B cell (primary cell): ENCODE measurements around the gene RANBP3L. TPM values are rescaled to one million over a fixed set of nuclear protein-coding genes. Genes with fewer than 3 reads are reported as not detected.

ENCODE experiments used
- ATAC-seq: fragments of 200-7000 bp; cut with Tn5 transposase; one replicate; pipeline ENCODE4 v1.10.0; 2021; ENCODE audit warnings: low read depth, mild to moderate bottlenecking, moderate number of reproducible peaks, moderate library complexity
- CTCF ChIA-PET: fragments of 350-600 bp; sonication (Branson Sonifier 250); formaldehyde crosslinking; loops from one replicate; lab custom pipeline; 2021; ENCODE audit warnings: antibody characterized with exemption, inconsistent platforms; lab: Charles Lee
- POLR2A ChIA-PET: fragments of 350-600 bp; sonication (Branson Sonifier 250); formaldehyde crosslinking; loops from one replicate; lab custom pipeline; 2021; ENCODE audit warnings: antibody characterized with exemption; lab: Charles Lee
- DNase-seq: peaks from one replicate; pipeline ENCODE4 v3.0.0; 2013
- H2AFZ ChIP-seq: 2 replicates; pipeline ENCODE4 v1.6.1; 2012; ENCODE audit warnings: mild to moderate bottlenecking, low read depth, low read length; ENCODE audit not compliant: insufficient read depth, poor library complexity, severe bottlenecking
- H3K27ac ChIP-seq, 2 donors: 1 replicate in 1 of 2; 2 replicates in 1 of 2; pipeline ENCODE4 v1.5.1; 2012 to 2013; ENCODE audit warnings: low read length in 2 of 2, mild to moderate bottlenecking in 2 of 2, moderate library complexity in 1 of 2
- H3K27me3 ChIP-seq, 4 experiments: fragments of 200-600 bp in 1 of 4; sonication (generic) in 1 of 4; replicated peaks in 1 of 4; 1 replicate in 2 of 4; 2 replicates in 2 of 4; pipeline versions ENCODE4 v1.6.1 to v1.7.0; 2013 to 2016; ENCODE audit warnings: low read length in 3 of 4, mild to moderate bottlenecking in 2 of 4, mixed read lengths in 1 of 4, moderate library complexity in 1 of 4; ENCODE audit not compliant: insufficient read depth in 4 of 4, control insufficient read depth in 3 of 4; ENCODE audit errors: control extremely low read depth in 1 of 4
- H3K36me3 ChIP-seq, 2 experiments: replicated peaks in 1 of 2; 1 replicate in 1 of 2; 2 replicates in 1 of 2; pipeline versions ENCODE4 v1.6.1 to v1.7.1; 2013; ENCODE audit warnings: low read length in 1 of 2; ENCODE audit not compliant: insufficient read depth in 2 of 2, control insufficient read depth in 1 of 2; ENCODE audit errors: control extremely low read depth in 1 of 2, extremely low read depth in 1 of 2
- H3K4me1 ChIP-seq, 2 donors: fragments of 200-600 bp in 1 of 2; sonication (generic) in 1 of 2; 1 replicate in 1 of 2; 2 replicates in 1 of 2; pipeline versions ENCODE4 v1.5.1 to v1.6.1; 2013 to 2017; ENCODE audit warnings: low read length in 2 of 2; ENCODE audit not compliant: control insufficient read depth in 2 of 2, insufficient read depth in 2 of 2
- H3K4me2 ChIP-seq: replicated peaks from 2 replicates; pipeline ENCODE3; 2012; ENCODE audit warnings: mild to moderate bottlenecking, low read depth, low read length; ENCODE audit not compliant: poor library complexity, severe bottlenecking
- H3K4me3 ChIP-seq, 5 experiments: fragments of 200-600 bp in 1 of 5; sonication (generic) in 1 of 5; 1 replicate in 3 of 5; 2 replicates in 2 of 5; pipeline versions ENCODE4 v1.5.1 to v1.7.0; 2011 to 2016; ENCODE audit warnings: low read length in 4 of 5, mild to moderate bottlenecking in 4 of 5, low read depth in 2 of 5, control low read depth in 1 of 5, moderate library complexity in 1 of 5; ENCODE audit not compliant: insufficient read depth in 1 of 5; ENCODE audit errors: control extremely low read depth in 1 of 5, extremely low read depth in 1 of 5
- H3K79me2 ChIP-seq: fragments of 200-600 bp; sonication (generic); one replicate; pipeline ENCODE4 v1.6.0; 2016; ENCODE audit warnings: low read length; ENCODE audit not compliant: control insufficient read depth, insufficient read depth
- H3K9ac ChIP-seq: fragments of 200-600 bp; sonication (generic); 2 replicates; pipeline ENCODE4 v1.6.1; 2017; ENCODE audit warnings: mild to moderate bottlenecking, low read length, moderate library complexity
- H3K9me3 ChIP-seq, 3 donors: one replicate each; pipeline versions ENCODE4 v1.6.1 to v1.7.1; 2013; ENCODE audit warnings: low read length in 2 of 3; ENCODE audit not compliant: control insufficient read depth in 2 of 3, insufficient read depth in 1 of 3; ENCODE audit errors: control extremely low read depth in 1 of 3
- H4K20me1 ChIP-seq: 2 replicates; pipeline ENCODE4 v1.6.0; 2012; ENCODE audit warnings: mild to moderate bottlenecking, low read length; ENCODE audit not compliant: insufficient read depth, control insufficient read depth, poor library complexity, severe bottlenecking
- H3K27ac Mint-ChIP-seq: one replicate; pipeline ENCODE4 v1.8.0; 2021; ENCODE audit warnings: mixed read lengths
- H3K27me3 Mint-ChIP-seq: one replicate; pipeline ENCODE4 v1.8.0; 2021; ENCODE audit warnings: mixed read lengths
- H3K4me1 Mint-ChIP-seq: one replicate; pipeline ENCODE4 v1.8.0; 2021; ENCODE audit warnings: mixed read lengths
- H3K4me3 Mint-ChIP-seq: one replicate; pipeline ENCODE4 v1.8.0; 2021; ENCODE audit warnings: mixed read lengths
- H3K9me3 Mint-ChIP-seq: one replicate; pipeline ENCODE4 v1.8.0; 2022; ENCODE audit warnings: mixed read lengths; ENCODE audit not compliant: insufficient read depth
- CTCF ChIP-seq: fragments of 200-600 bp; IDR thresholded peaks from one replicate; pipeline ENCODE4 v1.8.0; 2022; ENCODE audit warnings: antibody characterized with exemption, mild to moderate bottlenecking
- EZH2 ChIP-seq: IDR thresholded peaks from 2 replicates; pipeline ENCODE4 v1.6.1; 2012; ENCODE audit warnings: borderline replicate concordance, low read depth, mild to moderate bottlenecking, moderate library complexity, low read length; ENCODE audit not compliant: insufficient read depth, poor library complexity, severe bottlenecking
- WGBS: methylation state at CpG from one replicate; pipeline ENCODE4 v1.1.5; 2013; ENCODE audit warnings: missing lambda C conversion rate; ENCODE audit not compliant: insufficient coverage; 5-methylcytosine and 5-hydroxymethylcytosine counted together
- intact Hi-C: fragments of 100-400 bp; cut with micrococcal nuclease; formaldehyde crosslinking; loops from one replicate; pipeline ENCODE4 v1.10.0; 2022
- polyA plus RNA-seq: library from polyadenylated mRNA; depleted of rRNA; stranded (reverse); fragments of >200 nt; gene quantifications from 2 replicates; pipeline ENCODE4 v1.2.3, GENCODE V29; 2012
- total RNA-seq, 2 donors: library from RNA; stranded (reverse); fragments of 120-200 nt in 1 of 2; gene quantifications; 1 replicate in 1 of 2; 2 replicates in 1 of 2; pipeline versions ENCODE4 v1.2.3 to v1.2.4, GENCODE V29; 2013 to 2022

RANBP3L gene
- total and polyA plus RNA-seq, 2 donors (not counting 1 experiment from before 2014, with no cell fraction given): not detected

DNA sequence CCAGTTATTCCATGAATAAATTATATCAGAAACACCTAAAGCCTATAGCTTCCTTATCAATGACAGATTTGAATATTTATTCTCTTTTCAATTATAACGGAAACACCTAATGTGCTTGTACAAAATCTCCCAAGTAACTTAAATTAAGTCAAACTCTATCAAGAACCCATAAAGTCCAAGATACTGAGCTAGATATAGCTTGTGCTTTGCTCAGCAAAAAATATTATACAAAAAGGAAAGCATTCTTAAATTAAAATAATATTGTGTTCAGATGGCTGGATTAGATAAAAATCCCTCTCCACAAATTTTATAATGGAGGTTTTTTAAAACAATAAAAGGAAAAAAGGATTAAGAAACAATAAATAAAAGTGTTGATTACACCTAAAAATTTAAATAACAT is 83.7 kb downstream of the RANBP3L start:
- Histone ChIP-seq H3K4me2 (no peak overlapping the region), H3K4me1 (no peaks in the 10 kb centered on the region), H3K27me3 (no peaks in the 10 kb centered on the region), H2AFZ (no peak overlapping the region), H3K27ac (no peak overlapping the region), H3K9ac (no peak overlapping the region), H3K9me3 (no peaks in the 10 kb centered on the region), H3K36me3 (peaks cover 0 to 22% of the 10 kb centered on the region in 2 experiments), H3K4me3 (no peak overlapping the region), H4K20me1 (no peaks in the 10 kb centered on the region), H3K79me2 (no peaks in the 10 kb centered on the region)
- no CpG with 5 or more reads among the region's 1 CpG for WGBS
- ChIA-PET POLR2A (no interaction called here), CTCF (interaction anchor here (0.9 to 1.7 kb wide), 2 partner anchors 11 to 728 kb away, joined by 3 read pairs; no protein-coding TSS in a partner anchor)
- no peak overlapping the region for H3K4me3 Mint-ChIP-seq
- ATAC-seq (no peak), DNase-seq (no peak)
- H3K4me1 Mint-ChIP-seq: peaks cover 5% of the 10 kb centered on the region
- TF ChIP-seq EZH2: no peak
- no peak for TF ChIP-seq CTCF
- H3K27ac Mint-ChIP-seq: no peak overlapping the region
- no peaks in the 10 kb centered on the region for H3K27me3 Mint-ChIP-seq
- intact Hi-C loops: no loop called here
- H3K9me3 Mint-ChIP-seq: no peaks in the 10 kb centered on the region

DNA sequence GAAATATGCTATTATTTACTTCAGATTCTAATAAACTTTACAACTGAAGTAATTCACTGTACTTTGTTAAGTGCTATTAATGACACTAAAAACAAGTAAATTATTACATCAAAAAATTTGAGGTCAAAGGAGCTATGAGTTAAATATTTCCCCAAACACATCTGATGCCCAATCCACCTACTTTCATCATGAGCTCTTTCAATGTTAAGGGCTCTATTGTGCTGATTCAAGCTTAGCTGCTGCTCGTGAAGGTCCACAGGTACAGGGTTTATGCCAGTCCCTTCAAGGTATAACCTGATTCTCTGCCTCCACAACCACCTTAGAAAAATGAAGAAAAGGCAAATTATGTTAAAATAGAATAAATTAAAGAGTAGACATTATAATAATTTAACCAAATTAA is 84.1 kb downstream of the RANBP3L start:
- H3K4me3 ChIP-seq: no peak overlapping the region
- no peaks in the 10 kb centered on the region for H4K20me1 ChIP-seq
- H3K79me2 ChIP-seq: no peaks in the 10 kb centered on the region
- H3K27ac Mint-ChIP-seq: no peak overlapping the region
- no peaks in the 10 kb centered on the region for H3K27me3 Mint-ChIP-seq
- WGBS: no CpG with 5 or more reads among the region's 1 CpG
- no peak for DNase-seq
- TF ChIP-seq EZH2 (no peak), CTCF (no peak)
- H3K4me3 Mint-ChIP-seq: no peak overlapping the region
- H3K27me3 ChIP-seq: no peaks in the 10 kb centered on the region
- H3K36me3 ChIP-seq: peaks cover 0 to 18% of the 10 kb centered on the region in 2 experiments
- H2AFZ ChIP-seq: no peak overlapping the region
- intact Hi-C loops: no loop called here
- no peak overlapping the region for H3K27ac ChIP-seq
- H3K9me3 ChIP-seq: no peaks in the 10 kb centered on the region
- no peaks in the 10 kb centered on the region for H3K4me1 ChIP-seq
- no peak overlapping the region for H3K9ac ChIP-seq
- ATAC-seq: no peak
- H3K4me1 Mint-ChIP-seq: peaks cover 5% of the 10 kb centered on the region
- ChIA-PET POLR2A (no interaction called here), CTCF (interaction anchor here (0.9 to 1.7 kb wide), 2 partner anchors 10 to 728 kb away, joined by 3 read pairs; no protein-coding TSS in a partner anchor)
- H3K4me2 ChIP-seq: no peak overlapping the region
- no peaks in the 10 kb centered on the region for H3K9me3 Mint-ChIP-seq
